Measurements from ENCODE around the gene GC.
"Not testable (repeated sequence)": the region's sequence is repeated elsewhere in the genome, so short reads cannot be mapped to it uniquely, and the experiment has no call there.

The GC gene

DNA sequence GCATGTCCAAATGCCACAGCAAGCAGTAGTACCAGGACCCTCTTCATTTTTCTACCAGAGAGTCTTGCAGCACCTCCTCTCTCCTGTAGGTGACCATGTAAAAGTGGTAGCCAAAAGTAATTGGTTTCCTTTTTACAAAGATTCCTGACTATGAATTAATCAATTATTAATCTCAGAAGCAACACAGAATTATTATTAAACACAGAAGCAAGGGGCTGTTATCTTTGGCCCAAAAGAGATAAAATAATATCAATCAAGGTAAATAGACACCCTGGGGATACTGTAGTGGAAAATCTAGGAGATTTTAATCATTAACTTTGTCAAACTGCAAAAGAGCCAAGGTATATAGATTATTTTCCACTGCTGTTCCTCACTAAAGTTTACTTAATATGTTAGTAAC is at the start of gene GC:
Gene GC, minus strand, starts transcription at position 108 of the 400 bp plus-strand sequence. Its CDS starts 61 bp downstream, at position 47.
- DNase-seq: no peak

GRCh38 chr4:71833232-71833900 is 49.5 kb upstream of the GC start:
- DNase-seq: no peak

DNA sequence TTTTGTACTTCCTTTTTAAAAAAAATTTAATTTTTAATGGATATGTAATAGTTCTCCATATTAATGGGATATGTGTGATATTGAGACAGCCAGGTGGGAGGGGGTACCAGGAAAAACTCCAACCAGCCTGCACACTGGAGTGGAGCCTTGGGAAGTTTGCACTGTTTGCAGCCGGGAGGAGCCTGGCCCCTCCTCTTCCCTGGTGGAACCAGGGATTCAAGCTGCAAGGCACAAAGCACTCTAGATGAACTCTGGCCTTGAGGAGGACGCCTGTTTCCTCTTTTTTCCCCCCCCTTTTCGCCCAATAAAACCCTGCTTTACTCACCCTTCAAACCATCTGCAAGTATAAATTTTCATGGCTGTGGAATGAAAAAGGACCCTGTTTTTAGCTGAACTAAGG is 48.2 kb upstream of the GC start:
- no peak for DNase-seq

GRCh38 chr4:71830497-71831190 is 46.8 kb upstream of the GC start:
- DNase-seq: no peak

DNA sequence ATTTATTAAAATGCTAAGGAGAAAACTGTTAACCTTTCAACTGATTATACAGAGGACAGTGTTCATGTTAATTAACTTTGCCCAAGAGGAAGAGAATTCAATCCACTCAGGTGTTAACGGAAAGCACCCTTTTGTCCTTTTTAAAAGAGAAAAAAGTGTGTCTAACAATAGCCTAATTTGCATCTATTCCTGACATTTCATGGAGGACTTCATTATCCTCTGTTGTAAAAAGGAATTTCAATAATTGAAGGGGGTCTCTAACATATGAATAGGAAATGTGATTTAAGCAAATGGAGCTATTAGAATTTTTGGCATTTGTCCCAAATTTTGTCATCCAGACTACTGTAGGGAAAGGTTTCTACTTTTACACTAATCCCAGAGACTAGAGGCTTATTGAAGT is 44.6 kb upstream of the GC start:
- no peak for DNase-seq

DNA sequence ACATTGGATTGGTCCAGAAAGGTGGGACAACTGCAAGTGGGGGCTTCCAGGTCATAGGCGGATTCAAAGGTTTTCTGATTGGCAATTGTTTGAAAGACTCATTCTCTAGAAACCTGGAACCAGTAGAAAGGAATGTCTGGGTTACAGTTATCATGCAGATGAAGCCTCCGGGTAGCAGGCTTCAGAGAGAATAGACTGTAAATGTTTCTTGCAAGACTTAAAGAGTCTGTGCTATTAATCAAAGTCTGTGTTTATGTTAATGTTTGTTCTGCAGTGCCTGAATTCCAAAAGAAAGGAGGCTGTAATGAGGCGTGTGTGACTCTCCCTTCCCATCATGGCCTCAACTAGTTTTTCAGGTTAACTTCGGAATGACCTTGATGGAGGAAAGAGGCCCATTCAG is 43.9 kb upstream of the GC start:
- no peak for DNase-seq

DNA sequence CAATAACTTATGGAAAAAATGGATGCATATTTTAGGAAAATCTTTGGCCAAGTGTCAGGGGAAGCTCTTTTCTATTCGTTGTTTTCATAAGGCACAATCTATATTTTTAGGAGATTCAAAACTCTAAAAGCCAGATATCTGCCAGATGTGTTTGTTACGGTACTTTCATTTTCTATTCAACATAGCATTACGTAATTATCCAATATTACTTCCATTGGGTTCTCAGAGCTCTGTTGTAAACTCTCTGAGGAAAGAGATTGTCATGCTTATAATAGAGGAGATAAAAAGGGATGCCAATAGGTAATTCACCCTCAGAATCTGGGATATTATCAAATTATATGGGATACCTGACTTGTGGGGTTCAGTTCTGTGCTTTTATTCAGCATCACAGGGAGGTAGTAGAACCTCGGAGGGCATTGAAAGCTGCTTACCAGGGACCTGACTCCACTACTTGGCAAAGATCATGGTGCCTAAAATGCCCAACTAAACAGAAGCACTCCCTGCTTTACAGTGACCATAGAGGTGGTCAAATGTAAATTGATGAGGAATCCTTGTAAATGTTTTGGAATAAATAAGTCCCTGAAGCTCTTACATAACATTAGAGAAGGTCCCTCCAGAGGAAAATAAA is 32.9 kb upstream of the GC start:
- DNase-seq: no peak

GRCh38 chr4:71814433-71814832 is 30.6 kb upstream of the GC start:
- DNase-seq: no peak

- DNase-seq: not testable (repeated sequence)
Measured at GRCh38 chr4:71809805-71810204, 25.9 kb upstream of the GC start.

DNA sequence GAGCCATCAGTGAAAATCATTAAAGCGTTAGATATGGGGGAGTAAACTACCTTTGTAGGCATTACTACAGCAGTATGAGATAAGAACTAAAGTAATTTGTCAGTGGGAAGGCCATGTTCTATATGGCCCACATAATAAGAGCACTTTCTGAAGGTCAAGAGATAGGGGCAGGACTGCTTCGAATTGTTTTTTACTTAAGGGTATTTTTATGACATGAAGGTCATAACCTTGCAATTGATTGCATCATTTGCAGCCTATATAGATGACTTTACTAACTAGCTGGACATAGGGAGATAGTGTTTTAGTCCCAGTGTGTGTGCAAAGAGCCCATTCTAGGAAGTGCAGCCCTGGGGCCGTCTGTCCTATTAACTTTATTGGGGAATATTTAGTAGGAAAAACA is 23.6 kb upstream of the GC start:
- DNase-seq: no peak

DNA sequence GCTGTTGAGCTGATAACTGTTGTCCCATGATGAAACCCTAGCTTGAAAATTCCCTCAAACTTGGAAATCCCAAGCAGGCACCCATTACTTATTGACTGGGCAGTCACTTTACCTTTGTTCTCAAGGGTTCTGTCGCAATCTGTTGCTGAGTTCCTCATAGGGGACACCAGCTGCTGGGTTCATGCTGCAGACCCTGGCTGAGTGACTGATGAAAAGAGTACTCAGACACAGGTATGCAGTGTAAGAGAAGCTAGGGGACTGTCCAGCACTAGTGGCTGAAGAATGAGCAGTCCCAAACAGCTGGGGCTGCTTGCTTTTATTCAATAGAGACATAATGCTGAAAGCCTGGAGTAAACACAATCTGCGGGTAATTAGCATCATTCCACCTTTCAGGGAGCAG is 21.4 kb upstream of the GC start:
- DNase-seq: not testable (repeated sequence)

- not testable (repeated sequence) for DNase-seq
Measured at GRCh38 chr4:71804017-71804697, 20.3 kb upstream of the GC start.

- DNase-seq: no peak
Measured at GRCh38 chr4:71785959-71786358, 2.1 kb upstream of the GC start.

- DNase-seq: no peak
Measured at GRCh38 chr4:71784569-71785197, 804 bp upstream of the GC start.

GRCh38 chr4:71777891-71778290 is 6.0 kb downstream of the GC start:
- no peak for DNase-seq

- DNase-seq: no peak
Measured at GRCh38 chr4:71775449-71775848, 8.4 kb downstream of the GC start.

GRCh38 chr4:71774136-71774535 is 9.7 kb downstream of the GC start:
- no peak for DNase-seq

GRCh38 chr4:71773004-71773403 is 10.9 kb downstream of the GC start:
- no peak for DNase-seq

GRCh38 chr4:71772592-71772991 is 11.3 kb downstream of the GC start:
- DNase-seq: no peak

GRCh38 chr4:71771613-71772012 is 12.3 kb downstream of the GC start:
- DNase-seq: no peak

- no peak for DNase-seq
Measured at GRCh38 chr4:71769434-71769833, 14.4 kb downstream of the GC start.

GRCh38 chr4:71768123-71768522 is 15.8 kb downstream of the GC start:
- no peak for DNase-seq

GRCh38 chr4:71765821-71766383 is 18.0 kb downstream of the GC start:
- DNase-seq: no peak

Measured in activated CD4-positive, CD25-positive, alpha-beta regulatory T cell (primary cell).